Inflammatory macrophage (primary cell): ENCODE measurements around the gene DLK2.
"Not testable (repeated sequence)": the region's sequence is repeated elsewhere in the genome, so short reads cannot be mapped to it uniquely, and the experiment has no call there.

ENCODE experiments used
- DNase-seq, 2 donors: peaks; one replicate each; pipeline ENCODE4 v3.0.0-alpha.2; 2020 to 2022

Gene DLK2

GRCh38 chr6:43421831-43422230, 33.5 kb downstream of the DLK2 start:
- DNase-seq: no peak

- DNase-seq: no peak
Measured at GRCh38 chr6:43420012-43420709, 35.2 kb downstream of the DLK2 start.

GRCh38 chr6:43416935-43417334, 38.4 kb downstream of the DLK2 start:
- no peak for DNase-seq

- DNase-seq: not testable (repeated sequence)
Measured at GRCh38 chr6:43415275-43415674, 40.1 kb downstream of the DLK2 start.

- no peak for DNase-seq
Measured at GRCh38 chr6:43413002-43413401, 42.3 kb downstream of the DLK2 start.

GRCh38 chr6:43412541-43412940, 42.8 kb downstream of the DLK2 start:
- DNase-seq: no peak

GRCh38 chr6:43410776-43411175, 44.6 kb downstream of the DLK2 start:
- DNase-seq: not testable (repeated sequence)

GRCh38 chr6:43408259-43408658, 47.1 kb downstream of the DLK2 start:
- DNase-seq: no peak

GRCh38 chr6:43407296-43407695, 48.1 kb downstream of the DLK2 start:
- DNase-seq: no peak

- DNase-seq: no peak
Measured at GRCh38 chr6:43405354-43405753, 50.0 kb downstream of the DLK2 start.

GRCh38 chr6:43402820-43403219, 52.5 kb downstream of the DLK2 start:
- DNase-seq: peak in 1 of 2 donors; percentile 10

GRCh38 chr6:43401730-43402129, 53.6 kb downstream of the DLK2 start:
- no peak for DNase-seq
